Measurements from ENCODE around the gene PRODH2. TPM values are rescaled to one million over a fixed set of nuclear protein-coding genes. Genes with fewer than 3 reads are reported as not detected.

The PRODH2 gene
- total and polyA plus RNA-seq, 2 of the 13 experiments (the other 11 are each of a cell fraction or from before 2014, with no cell fraction given), result 86.7 to 118 TPM

- Histone ChIP-seq H4K20me1 (ENCODE audit: insufficient read depth, low read length) (0 out of 2 replicates have a peak, but pooled peaks cover 3% of the 10 kb centered on the region), H3K27ac (ENCODE audit: extremely low read length, insufficient read depth, low read length) (no peak overlapping the region), H3K4me1 (ENCODE audit: insufficient read depth, low read length) (peaks cover 56% of the 10 kb centered on the region), H2AFZ (ENCODE audit: low read length) (no peak overlapping the region), H3K9me3 (ENCODE audit: low read length) (no peaks in the 10 kb centered on the region), H3K4me3 (replicated peaks in 1 of 3; ENCODE audit: insufficient read depth in 1 of 3, low read depth in 2 of 3, low read length in 3 of 3) (no peak overlapping the region), H3K27me3 (ENCODE audit: control insufficient read depth in 1 of 2, insufficient read depth in 2 of 2, low read length in 2 of 2) (peaks cover 8 to 53% of the 10 kb centered on the region in 2 experiments), H3K36me3 (replicated peaks in 1 of 2; ENCODE audit: control insufficient read depth in 1 of 2, insufficient read depth in 2 of 2, low read length in 2 of 2) (no peaks in the 10 kb centered on the region), H3K9ac (ENCODE audit: insufficient read depth, low read depth, low read length) (no peak overlapping the region), H3K79me2 (ENCODE audit: insufficient read depth, low read length) (no peaks in the 10 kb centered on the region), H3K4me2 (ENCODE audit: low read depth, low read length) (no peak overlapping the region)
- BruUV-seq (replicated peaks), result no TSS peak
- intact Hi-C loops (cut with micrococcal nuclease; ENCODE audit: unreplicated experiment) (no loop called here), in situ Hi-C loops (cut with HindIII; ENCODE audit: extremely low pct_ligation_motif_present, low pct_unique_long_range_greater_than_20kb) (no loop called here)
- ChIA-PET CTCF (ENCODE audit: low intra/inter-chr PET ratio, low total read pairs) (no interaction called here), POLR2A (no interaction called here)
- no peak for ATAC-seq
- WGBS (ENCODE audit: low lambda C conversion rate), result 13% methylated on average over 2 of the region's 4 CpGs
- TF ChIP-seq ZBTB21 (CRISPR knock-in tag; IDR thresholded peaks at IDR 0.05), result no peak
- TF ChIP-seq, protein P1, sequence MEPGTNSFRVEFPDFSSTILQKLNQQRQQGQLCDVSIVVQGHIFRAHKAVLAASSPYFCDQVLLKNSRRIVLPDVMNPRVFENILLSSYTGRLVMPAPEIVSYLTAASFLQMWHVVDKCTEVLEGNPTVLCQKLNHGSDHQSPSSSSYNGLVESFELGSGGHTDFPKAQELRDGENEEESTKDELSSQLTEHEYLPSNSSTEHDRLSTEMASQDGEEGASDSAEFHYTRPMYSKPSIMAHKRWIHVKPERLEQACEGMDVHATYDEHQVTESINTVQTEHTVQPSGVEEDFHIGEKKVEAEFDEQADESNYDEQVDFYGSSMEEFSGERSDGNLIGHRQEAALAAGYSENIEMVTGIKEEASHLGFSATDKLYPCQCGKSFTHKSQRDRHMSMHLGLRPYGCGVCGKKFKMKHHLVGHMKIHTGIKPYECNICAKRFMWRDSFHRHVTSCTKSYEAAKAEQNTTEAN (CRISPR knock-in tag; conservative IDR thresholded peaks at IDR 0.05), result no peak
- TF ChIP-seq GABPB1 (CRISPR knock-in tag; IDR thresholded peaks at IDR 0.05), result no peak
- no peak for TF ChIP-seq ZNF282 (IDR thresholded peaks at IDR 0.05; ENCODE audit: partially characterized antibody)
- no peak for TF ChIP-seq ZBTB7A (CRISPR knock-in tag; IDR thresholded peaks at IDR 0.05)
- TF ChIP-seq TERF1 (CRISPR knock-in tag; IDR thresholded peaks at IDR 0.05), result no peak
- no peak for TF ChIP-seq SETDB1 (CRISPR knock-in tag; IDR thresholded peaks at IDR 0.05; ENCODE audit: borderline replicate concordance)
- TF ChIP-seq KLF16 (CRISPR knock-in tag; IDR thresholded peaks at IDR 0.05), result no peak
- no peak for TF ChIP-seq ZNF782 (CRISPR knock-in tag; IDR thresholded peaks at IDR 0.05; ENCODE audit: borderline replicate concordance)
- TF ChIP-seq CREB3 (CRISPR knock-in tag; IDR thresholded peaks at IDR 0.05), result no peak
- no peak for TF ChIP-seq ZBTB8A (CRISPR knock-in tag; IDR thresholded peaks at IDR 0.05; ENCODE audit: borderline replicate concordance, low read depth)
- no peak for TF ChIP-seq POGZ (CRISPR knock-in tag; IDR thresholded peaks at IDR 0.05)
- DNase-seq (ENCODE audit: low spot score), result no peak
- FAIRE-seq, result no peak
Observed at GRCh38 chr19:35859414-35859813, 46.8 kb upstream of the PRODH2 start.
